ENCODE results near the gene GSX1. TPM values are rescaled to one million over a fixed set of nuclear protein-coding genes. Genes with fewer than 3 reads are reported as not detected.

GSX1 gene
- total and polyA plus RNA-seq, 2 of the 4 experiments (the other 2 are of a cell fraction), result not detected

DNA sequence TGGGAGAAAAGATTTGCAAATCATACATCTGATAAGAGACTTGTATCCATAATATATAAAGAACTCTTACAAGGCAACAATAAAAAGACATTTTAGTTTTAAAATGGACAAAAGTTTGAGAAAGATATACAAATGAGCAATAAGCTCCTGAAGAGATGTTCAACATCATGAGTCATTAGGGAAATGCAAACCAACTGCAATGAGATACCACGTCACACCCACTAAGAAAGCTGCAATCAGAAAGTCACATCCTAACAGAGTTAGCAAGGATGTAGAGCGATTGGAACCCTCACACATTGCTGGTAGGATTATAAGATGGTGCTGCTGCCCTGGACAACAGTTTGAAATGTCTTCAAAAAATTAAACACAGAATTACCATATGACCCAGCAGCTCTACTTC is 50.3 kb downstream of the GSX1 start:
- H2AFZ ChIP-seq (replicated peaks; ENCODE audit: low read length, poor library complexity), result no peak overlapping the region
- no peak for ATAC-seq (ENCODE audit: low read depth)
- dilution Hi-C loops (cut with HindIII; ENCODE audit: low sequenced_read_pairs, unreplicated experiment), result no loop called here
- no peak overlapping the region for H2AK5ac ChIP-seq (ENCODE audit: low read depth, low read length)
- H3K9ac ChIP-seq (ENCODE audit: low read depth, low read length), result no peak overlapping the region
- CTCF ChIA-PET, result no interaction called here
- H3K14ac ChIP-seq (replicated peaks; ENCODE audit: low read depth, low read length), result no peak overlapping the region
- no peak overlapping the region for H3K27ac ChIP-seq (ENCODE audit: insufficient read depth, low read length)
- in situ Hi-C loops (cut with MboI; ENCODE audit: low sequenced_read_pairs), result loop anchor here (25.0 kb wide), 1 partner anchor 905 kb away; no protein-coding TSS in a partner anchor
- POLR2A ChIA-PET (ENCODE audit: unreplicated experiment), result no interaction called here
- WGBS, 2 experiments (ENCODE audit: extremely low coverage in 2 of 2, insufficient read length in 1 of 2), result no CpG with 5 or more reads among the region's 2 CpGs
- no peaks in the 10 kb centered on the region for H3K36me3 ChIP-seq (ENCODE audit: control insufficient read depth, insufficient read depth, low read length)
- no TSS peak for BruUV-seq (replicated peaks)
- no peak overlapping the region for H3K56ac ChIP-seq (ENCODE audit: extremely low read depth, insufficient read depth, low read length)
- no peaks in the 10 kb centered on the region for H3K9me1 ChIP-seq (ENCODE audit: insufficient read depth, low read length)
- H4K20me1 ChIP-seq (ENCODE audit: insufficient read depth, low read length), result no peaks in the 10 kb centered on the region
- H2BK15ac ChIP-seq (ENCODE audit: low read depth, low read length), result no peak overlapping the region
- H3K4me3 ChIP-seq (ENCODE audit: insufficient read depth, low read depth, low read length), result no peak overlapping the region
- no peak overlapping the region for H2BK5ac ChIP-seq (ENCODE audit: low read depth, low read length, poor library complexity, severe bottlenecking)
- no peak overlapping the region for H2BK120ac ChIP-seq (ENCODE audit: low read depth, low read length)
- DNase-seq, result no peak
- no peak overlapping the region for H4K5ac ChIP-seq (ENCODE audit: low read depth, low read length)
- no peak overlapping the region for H2AK9ac ChIP-seq (replicated peaks; ENCODE audit: low read depth, low read length, poor library complexity)
- H3K27me3 ChIP-seq (ENCODE audit: control insufficient read depth, insufficient read depth, low read length), result no peaks in the 10 kb centered on the region; the same call in 1 of the 2 replicates
- TF ChIP-seq RFX5 (IDR thresholded peaks at IDR 0.05; ENCODE audit: low read depth, low read length), result no peak
- no peak for TF ChIP-seq USF2 (IDR thresholded peaks at IDR 0.05; ENCODE audit: low read depth, low read length)
- H3K9me3 ChIP-seq (ENCODE audit: control insufficient read depth, insufficient read depth, low read length), result no peaks in the 10 kb centered on the region
- H3K18ac ChIP-seq (ENCODE audit: low read depth, low read length), result no peak overlapping the region
- no peak overlapping the region for H3K4ac ChIP-seq (ENCODE audit: low read depth, low read length)
- intact Hi-C loops (cut with micrococcal nuclease), result no loop called here
- no peaks in the 10 kb centered on the region for H3K79me1 ChIP-seq (ENCODE audit: low read depth in 1 of 2, low read length in 2 of 2)
- H3K4me1 ChIP-seq (ENCODE audit: control insufficient read depth, insufficient read depth, low read length), result no peaks in the 10 kb centered on the region
- H4K91ac ChIP-seq (ENCODE audit: insufficient read depth, low read depth, low read length), result no peak overlapping the region
- H2BK20ac ChIP-seq (ENCODE audit: low read depth, low read length), result no peak overlapping the region
- H3K4me2 ChIP-seq (ENCODE audit: low read depth, low read length), result no peak overlapping the region
- no peak overlapping the region for H4K8ac ChIP-seq (ENCODE audit: low read depth in 2 of 2, low read length in 2 of 2)
- no peak overlapping the region for H3K23ac ChIP-seq (ENCODE audit: low read depth, low read length)

Small RNAs within 50 kb of the gene (microRNA-seq; reads per million reads assigned to microRNA genes)
- not detected for gene RNU6-73P (ENCODE audit: insufficient read depth, insufficient read length)

Small RNAs within 50 kb of the gene (small RNA-seq; reads per million reads assigned to genes)
- 3.3 to 104 (median 4.3) reads per million in 5 experiments for gene RNU6-73P

Other genes starting within 250 kb of the GSX1 start
- 7.2 and 7.8 TPM in 2 replicates for gene LNX2, start 172.0 kb upstream of the GSX1 start, total RNA-seq (2012; rRNA removed)
- gene LNX2, start 172.0 kb upstream of the GSX1 start, polyA plus RNA-seq (2012; rRNA removed), result 2.6 and 3.1 TPM in 2 replicates
- gene POLR1D, start 170.6 kb upstream of the GSX1 start, total RNA-seq (2012; rRNA removed), result 65.4 and 73.9 TPM in 2 replicates
- gene POLR1D, start 170.6 kb upstream of the GSX1 start, polyA plus RNA-seq (2012; rRNA removed), result 93.0 and 110 TPM in 2 replicates
- not detected in 2 replicates for gene PDX1, start 127.5 kb downstream of the GSX1 start, total RNA-seq (2012; rRNA removed)
- gene PDX1, start 127.5 kb downstream of the GSX1 start, polyA plus RNA-seq (2012; rRNA removed), result not detected in 2 replicates
- not detected in 2 replicates for gene CDX2, start 176.8 kb downstream of the GSX1 start, total RNA-seq (2012; rRNA removed)
- not detected in 2 replicates for gene CDX2, start 176.8 kb downstream of the GSX1 start, polyA plus RNA-seq (2012; rRNA removed)
- gene URAD, start 196.2 kb downstream of the GSX1 start, total RNA-seq (2012; rRNA removed), result not detected in 2 replicates
- gene URAD, start 196.2 kb downstream of the GSX1 start, polyA plus RNA-seq (2012; rRNA removed), result not detected in 2 replicates

All from IMR-90 (cell line).